ENCODE measurements around the gene YEATS2. TPM values are rescaled to one million over a fixed set of nuclear protein-coding genes. Genes with fewer than 3 reads are reported as not detected.

The YEATS2 gene
- total RNA-seq, 3 donors from 2014 or later (not counting 1 experiment from before 2014, with no cell fraction given): 23.1 to 25.8 (median 25.2) TPM

- DNase-seq: no peak
Observed at GRCh38 chr3:183810643-183811594, 113.3 kb downstream of the YEATS2 start.

GRCh38 chr3:183811638-183812037, 114.0 kb downstream of the YEATS2 start:
- no peak overlapping the region for H3K4me3 ChIP-seq (ENCODE audit: low read length)
- WGBS (ENCODE audit: insufficient coverage): 98% methylated on average over 11 of the region's 11 CpGs
- H3K4me1 ChIP-seq (ENCODE audit: control insufficient read depth, insufficient read depth, low read length): peaks cover 14% of the 10 kb centered on the region
- no peak for ATAC-seq
- H3K27me3 Mint-ChIP-seq (ENCODE audit: low read depth in 2 of 2): no peaks in the 10 kb centered on the region
- TF ChIP-seq CTCF (IDR thresholded peaks at IDR 0.05): no peak
- H3K4me3 Mint-ChIP-seq: no peak overlapping the region
- peaks cover 27% of the 10 kb centered on the region for H3K36me3 ChIP-seq (ENCODE audit: control insufficient read depth, insufficient read depth, low read length)
- no peak overlapping the region for H3K27ac ChIP-seq (ENCODE audit: low read length)
- intact Hi-C loops (cut with micrococcal nuclease): no loop called here
- H3K4me1 Mint-ChIP-seq: peaks cover 0 to 5% of the 10 kb centered on the region in 2 donors
- H3K9me3 Mint-ChIP-seq: no peaks in the 10 kb centered on the region
- no peaks in the 10 kb centered on the region for H3K27me3 ChIP-seq (ENCODE audit: control insufficient read depth, insufficient read depth, low read length)
- no peak overlapping the region for H3K27ac Mint-ChIP-seq
- H3K36me3 Mint-ChIP-seq: peaks cover 13% of the 10 kb centered on the region
- DNase-seq: no peak
- no peaks in the 10 kb centered on the region for H3K9me3 ChIP-seq (ENCODE audit: control insufficient read depth, insufficient read depth, low read length)

More at GRCh38 chr3:183810643-183811594, 113.3 kb downstream of the YEATS2 start:
- Mint-ChIP-seq H3K9me3 (no peaks in the 10 kb centered on the region), H3K4me1 (peaks cover 0 to 5% of the 10 kb centered on the region in 2 donors), H3K36me3 (peaks cover 13% of the 10 kb centered on the region), H3K27me3 (ENCODE audit: low read depth in 2 of 2) (no peaks in the 10 kb centered on the region), H3K27ac (no peak overlapping the region), H3K4me3 (no peak overlapping the region)
- Histone ChIP-seq H3K27ac (ENCODE audit: low read length) (no peak overlapping the region), H3K4me1 (ENCODE audit: control insufficient read depth, insufficient read depth, low read length) (peaks cover 11% of the 10 kb centered on the region), H3K36me3 (ENCODE audit: control insufficient read depth, insufficient read depth, low read length) (peaks cover 34% of the 10 kb centered on the region), H3K9me3 (ENCODE audit: control insufficient read depth, insufficient read depth, low read length) (no peaks in the 10 kb centered on the region), H3K4me3 (ENCODE audit: low read length) (no peak overlapping the region), H3K27me3 (ENCODE audit: control insufficient read depth, insufficient read depth, low read length) (no peaks in the 10 kb centered on the region)
- intact Hi-C loops (cut with micrococcal nuclease): no loop called here
- ATAC-seq: no peak
- WGBS (ENCODE audit: insufficient coverage): 92% methylated on average over 24 of the region's 24 CpGs
- TF ChIP-seq CTCF (IDR thresholded peaks at IDR 0.05): no peak

GRCh38 chr3:183812761-183813445, 115.3 kb downstream of the YEATS2 start:
- intact Hi-C loops (cut with micrococcal nuclease): no loop called here

More at GRCh38 chr3:183812761-183813445, 115.3 kb downstream of the YEATS2 start:
- Mint-ChIP-seq H3K27ac (peak overlapping the region in 1 of 2 donors; percentile 16), H3K27me3 (ENCODE audit: low read depth in 2 of 2) (no peaks in the 10 kb centered on the region), H3K4me1 (peaks cover 0 to 5% of the 10 kb centered on the region in 2 donors), H3K4me3 (no peak overlapping the region), H3K36me3 (peaks cover 5% of the 10 kb centered on the region), H3K9me3 (no peaks in the 10 kb centered on the region)
- H3K9me3 ChIP-seq (ENCODE audit: control insufficient read depth, insufficient read depth, low read length): no peaks in the 10 kb centered on the region
- peaks cover 15% of the 10 kb centered on the region for H3K36me3 ChIP-seq (ENCODE audit: control insufficient read depth, insufficient read depth, low read length)
- H3K27me3 ChIP-seq (ENCODE audit: control insufficient read depth, insufficient read depth, low read length): no peaks in the 10 kb centered on the region
- H3K27ac ChIP-seq (ENCODE audit: low read length): no peak overlapping the region
- H3K4me3 ChIP-seq (ENCODE audit: low read length): no peak overlapping the region
- H3K4me1 ChIP-seq (ENCODE audit: control insufficient read depth, insufficient read depth, low read length): peaks cover 14% of the 10 kb centered on the region
- TF ChIP-seq CTCF (IDR thresholded peaks at IDR 0.05): no peak
- WGBS (ENCODE audit: insufficient coverage): 96% methylated on average over 7 of the region's 8 CpGs
- no peak for ATAC-seq
- DNase-seq: no peak
